GM18526 (cell line): Measurements from ENCODE around the gene RESF1.

Experiments used
- POLR2A ChIP-seq: IDR thresholded peaks from 3 replicates; pipeline ENCODE4 v1.6.1; 2011; ENCODE audit not compliant: insufficient read length; ENCODE audit errors: extremely low read depth

The RESF1 gene

DNA sequence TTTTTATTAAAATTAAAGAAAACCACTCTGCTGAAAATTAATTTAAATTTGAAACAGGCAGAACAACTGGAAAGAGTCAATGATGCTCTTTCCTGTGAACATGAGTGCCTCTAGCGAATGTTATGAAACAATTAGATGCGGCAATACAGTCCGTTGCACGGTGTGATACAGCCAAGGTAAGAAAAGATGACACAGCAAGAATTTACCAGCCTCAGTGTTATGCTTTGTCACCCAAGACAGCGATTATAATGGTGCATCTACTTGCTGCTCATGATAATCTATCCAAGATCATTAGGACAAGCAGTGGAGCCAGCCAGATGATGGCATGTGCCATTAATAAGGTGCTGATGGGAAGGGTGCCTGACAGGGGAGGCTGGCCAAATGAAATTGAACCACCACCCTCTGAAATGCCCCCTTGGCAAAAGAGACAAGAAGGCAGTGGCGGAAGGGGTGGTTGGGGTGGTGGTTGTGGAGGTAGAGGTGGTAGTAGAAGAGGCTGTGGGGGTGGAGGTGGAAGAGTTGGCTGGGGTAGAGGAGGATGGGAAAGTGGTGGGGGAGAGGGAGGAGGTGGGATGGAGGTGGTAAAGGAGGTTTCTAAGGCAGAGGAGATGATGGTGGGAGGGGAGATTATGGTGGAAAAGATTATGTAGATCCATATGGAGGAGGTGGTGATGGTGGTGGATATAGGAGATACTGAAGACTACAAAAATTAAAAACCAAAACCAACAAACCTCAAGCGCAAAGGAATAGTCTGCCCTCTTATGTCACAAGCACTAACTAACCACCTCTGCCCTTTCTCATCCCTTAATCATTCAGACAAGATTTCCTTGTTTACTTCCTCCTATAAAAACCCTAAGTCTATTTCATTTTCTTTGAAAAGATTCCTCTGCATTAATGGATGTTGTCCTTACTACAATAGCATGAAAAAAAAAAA, 4.0 kb upstream of the RESF1 start:
- TF ChIP-seq POLR2A, result no peak

GRCh38 chr12:31958569-31959160, 550 bp upstream of the RESF1 start:
- TF ChIP-seq POLR2A, result no peak

- TF ChIP-seq POLR2A, result no peak
Observed at GRCh38 chr12:31959701-31960391, 631 bp downstream of the RESF1 start.

DNA sequence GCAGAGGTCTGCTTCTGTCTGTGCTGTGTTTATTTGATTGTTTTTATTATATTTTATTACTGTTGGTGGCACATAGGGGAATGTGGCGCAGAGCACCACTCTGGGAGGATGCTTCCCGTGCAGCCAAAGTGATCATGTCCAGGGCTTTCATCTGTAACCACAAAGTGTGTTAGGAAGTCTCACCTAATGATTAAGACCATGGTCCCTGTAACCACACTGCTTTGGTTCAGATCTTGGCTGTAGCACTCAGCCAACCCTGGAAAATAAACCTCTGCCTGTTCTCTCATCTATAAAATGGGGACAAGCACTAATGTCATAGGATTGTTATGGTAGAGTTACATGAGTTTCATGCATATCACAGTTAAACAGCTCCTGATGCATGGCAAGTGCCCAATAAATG, 1.9 kb downstream of the RESF1 start:
- TF ChIP-seq POLR2A, result no peak

DNA sequence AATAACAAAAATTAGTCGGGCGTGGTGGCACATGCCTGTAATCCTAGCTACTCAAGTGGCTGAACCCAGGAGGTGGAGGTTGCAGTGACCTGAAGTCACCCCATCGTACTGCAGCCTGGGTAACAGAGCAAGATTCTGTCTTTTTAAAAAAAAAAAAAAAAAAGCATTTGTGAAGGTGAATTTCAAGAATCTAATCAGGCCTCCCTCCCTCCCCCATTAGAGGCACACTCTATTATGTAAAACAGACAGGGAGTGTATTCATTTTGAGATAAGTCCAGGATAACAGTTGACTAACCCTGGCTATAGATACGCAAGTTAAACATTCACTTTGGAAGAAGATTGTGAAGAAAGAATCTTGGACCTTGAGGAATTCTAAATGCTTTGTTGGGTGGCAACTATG, 2.9 kb downstream of the RESF1 start:
- TF ChIP-seq POLR2A, result no peak

GRCh38 chr12:31964280-31964679, 5.1 kb downstream of the RESF1 start:
- TF ChIP-seq POLR2A, result no peak

DNA sequence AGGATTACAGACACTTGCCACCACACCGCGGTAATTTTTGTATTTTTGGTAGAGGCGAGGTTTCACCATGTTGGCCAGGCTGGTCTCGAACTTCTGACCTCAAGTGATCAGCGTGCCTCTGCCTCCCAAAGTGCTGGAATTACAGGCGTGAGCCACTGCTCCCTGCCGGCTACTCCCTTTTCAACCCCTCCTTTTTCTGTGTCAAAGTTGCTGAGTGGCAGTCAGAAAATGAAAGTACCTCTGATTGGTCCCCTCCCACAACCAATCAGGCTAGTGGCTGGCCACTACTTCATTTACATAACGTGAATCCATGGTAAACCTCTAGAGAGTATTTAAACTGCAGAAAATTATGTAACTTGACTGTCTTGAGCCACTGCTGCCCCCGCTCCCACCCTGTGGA, 5.9 kb downstream of the RESF1 start:
- no peak for TF ChIP-seq POLR2A

DNA sequence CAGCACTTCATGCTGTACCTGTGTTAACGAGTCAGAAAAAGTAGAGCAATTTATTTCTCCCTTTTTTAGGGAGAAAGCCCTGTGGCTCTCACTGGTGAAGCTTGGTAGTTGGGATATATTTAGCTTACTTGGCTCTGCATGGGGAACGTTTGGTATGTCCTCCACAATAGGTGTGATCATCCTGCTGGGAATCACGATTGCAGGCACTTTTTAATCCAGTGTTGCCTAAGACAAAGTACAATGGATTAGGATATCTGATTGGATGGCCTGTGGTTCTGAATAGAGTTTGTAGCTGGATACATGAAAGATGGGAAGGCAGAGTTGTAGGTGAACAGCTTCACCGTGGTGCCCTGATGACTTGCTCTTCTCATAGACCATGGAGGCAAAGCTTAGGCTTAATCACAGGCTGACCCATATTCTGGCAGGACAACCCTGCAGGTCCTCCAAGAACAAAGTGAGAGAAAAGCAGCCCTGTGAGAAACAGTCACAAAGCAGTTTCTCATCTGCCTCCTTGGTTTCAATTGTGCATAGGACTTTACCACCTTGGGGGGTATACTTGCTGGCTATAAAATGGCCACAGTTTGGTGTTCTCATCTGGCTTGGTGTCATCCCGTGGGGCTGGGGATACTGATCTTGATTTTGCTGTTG, 7.5 kb downstream of the RESF1 start:
- no peak for TF ChIP-seq POLR2A

- TF ChIP-seq POLR2A, result no peak
Observed at GRCh38 chr12:31967539-31967938, 8.3 kb downstream of the RESF1 start.

DNA sequence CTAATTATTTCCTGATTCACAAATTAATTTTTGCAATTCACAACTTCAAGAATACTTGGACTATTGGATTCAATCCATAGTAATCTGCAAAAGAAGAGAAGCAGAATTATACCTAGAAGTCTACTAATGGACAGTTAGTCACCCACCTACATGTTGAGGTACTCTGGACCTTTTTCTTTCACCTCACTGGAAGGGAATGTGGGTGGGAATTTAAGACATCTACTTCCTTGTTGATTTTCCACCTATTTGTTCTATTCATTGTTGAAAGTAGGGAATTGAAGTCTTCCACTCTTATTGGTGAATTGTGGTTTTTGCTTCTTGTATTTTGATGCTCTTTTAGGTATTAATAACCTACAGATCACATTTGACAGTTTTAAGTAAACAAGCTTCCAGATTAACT, 11.0 kb downstream of the RESF1 start:
- TF ChIP-seq POLR2A, result no peak

DNA sequence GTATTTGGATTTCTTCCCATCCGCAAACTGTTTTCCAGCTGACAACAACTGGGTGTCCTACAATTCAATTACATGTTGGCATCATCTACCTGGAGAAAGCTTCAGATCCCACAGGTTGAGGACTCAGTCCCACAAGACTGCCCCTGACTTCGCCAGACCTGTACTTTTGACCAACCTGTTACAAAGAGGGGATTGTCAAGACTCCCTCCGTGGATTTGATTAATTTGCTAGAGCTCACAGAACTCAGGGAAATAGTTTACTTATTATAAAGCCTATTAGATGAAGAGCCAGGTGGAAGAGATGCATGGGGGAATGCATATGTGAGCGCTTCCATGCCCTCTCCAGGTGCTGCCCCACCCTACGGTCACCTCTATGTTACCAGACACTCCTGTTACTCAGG, 14.6 kb downstream of the RESF1 start:
- TF ChIP-seq POLR2A, result no peak

- TF ChIP-seq POLR2A, result no peak
Observed at GRCh38 chr12:31974673-31975072, 15.5 kb downstream of the RESF1 start.

DNA sequence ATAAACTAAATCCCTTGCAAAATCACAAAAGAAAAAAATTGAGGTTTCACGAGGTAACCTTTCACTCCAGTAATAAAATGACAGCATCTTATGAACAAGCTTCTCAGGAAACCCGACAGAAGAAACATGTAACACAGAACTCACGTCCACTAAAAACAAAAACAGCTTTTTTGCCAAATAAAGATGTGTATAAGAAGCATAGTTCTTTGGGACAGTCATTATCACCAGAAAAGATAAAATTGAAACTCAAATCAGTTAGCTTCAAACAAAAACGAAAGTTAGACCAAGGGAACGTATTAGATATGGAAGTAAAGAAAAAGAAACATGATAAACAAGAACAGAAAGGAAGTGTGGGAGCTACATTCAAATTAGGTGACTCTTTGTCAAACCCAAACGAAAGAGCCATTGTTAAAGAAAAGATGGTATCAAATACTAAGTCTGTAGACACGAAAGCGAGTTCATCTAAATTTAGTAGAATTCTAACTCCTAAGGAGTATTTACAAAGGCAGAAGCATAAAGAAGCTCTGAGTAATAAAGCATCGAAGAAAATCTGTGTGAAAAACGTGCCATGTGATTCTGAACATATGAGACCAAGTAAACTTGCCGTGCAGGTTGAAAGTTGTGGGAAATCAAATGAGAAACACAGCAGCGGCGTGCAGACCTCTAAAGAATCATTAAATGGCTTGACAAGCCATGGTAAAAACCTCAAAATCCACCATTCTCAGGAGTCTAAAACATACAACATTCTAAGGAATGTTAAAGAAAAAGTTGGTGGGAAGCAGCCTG, 25.8 kb downstream of the RESF1 start:
- TF ChIP-seq POLR2A, result no peak

DNA sequence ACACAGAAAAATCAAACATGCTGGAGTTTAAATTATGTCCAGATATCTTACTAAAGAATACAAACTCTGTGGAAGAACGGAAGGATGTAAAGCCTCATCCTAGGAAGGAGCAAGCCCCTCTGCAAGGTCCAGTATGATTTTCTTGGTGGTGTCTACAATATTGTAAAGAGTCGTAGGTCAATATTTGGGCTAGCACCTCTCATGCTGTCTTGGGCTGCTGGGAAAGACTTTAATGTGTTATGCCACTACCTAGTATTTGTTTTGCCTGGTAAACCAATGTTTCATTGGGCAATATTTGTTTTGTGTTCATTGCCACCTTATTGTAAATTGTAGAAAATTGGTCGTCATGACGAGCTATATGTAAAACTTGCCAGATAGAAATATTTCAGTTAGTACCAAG, 26.6 kb downstream of the RESF1 start:
- TF ChIP-seq POLR2A, result no peak
